Muscle layer of duodenum (tissue), 2 donors: Measurements from ENCODE around the gene KCNA10.

ENCODE experiments used
- H3K27ac ChIP-seq: one replicate; pipeline ENCODE4 v1.7.0; 2013; ENCODE audit warnings: mild to moderate bottlenecking, low read length
- H3K27me3 ChIP-seq: one replicate; pipeline ENCODE4 v1.7.0; 2013; ENCODE audit warnings: low read depth, mild to moderate bottlenecking, control low read depth, low read length
- H3K36me3 ChIP-seq, 2 donors: one replicate each; pipeline ENCODE4 v1.7.0; 2013; ENCODE audit warnings: low read length in 2 of 2, control low read depth in 1 of 2, mild to moderate bottlenecking in 1 of 2; ENCODE audit not compliant: insufficient read depth in 2 of 2, control insufficient read depth in 1 of 2
- H3K4me1 ChIP-seq, 2 donors: one replicate each; pipeline ENCODE4 v1.7.0; 2013; ENCODE audit warnings: low read length in 2 of 2, mild to moderate bottlenecking in 2 of 2, control low read depth in 1 of 2, moderate library complexity in 1 of 2; ENCODE audit not compliant: insufficient read depth in 2 of 2, control insufficient read depth in 1 of 2
- H3K4me3 ChIP-seq, 2 donors: one replicate each; pipeline ENCODE4 v1.7.0; 2013; ENCODE audit warnings: low read length in 2 of 2, low read depth in 1 of 2, mild to moderate bottlenecking in 1 of 2
- H3K9me3 ChIP-seq, 2 donors: one replicate each; pipeline ENCODE4 v1.7.0; 2013; ENCODE audit warnings: low read length in 2 of 2, control low read depth in 1 of 2, mild to moderate bottlenecking in 1 of 2; ENCODE audit not compliant: control insufficient read depth in 1 of 2
- donor health status: healthy.

KCNA10 gene

GRCh38 chr1:110509655-110510054 lies 9.3 kb downstream of the KCNA10 start:
- Histone ChIP-seq H3K4me3 (no peak overlapping the region), H3K9me3 (no peaks in the 10 kb centered on the region), H3K27me3 (peaks cover 5% of the 10 kb centered on the region), H3K36me3 (no peaks in the 10 kb centered on the region), H3K27ac (no peak overlapping the region), H3K4me1 (no peaks in the 10 kb centered on the region)

GRCh38 chr1:110508028-110508940 lies 10.7 kb downstream of the KCNA10 start:
- Histone ChIP-seq H3K36me3 (no peaks in the 10 kb centered on the region), H3K4me3 (no peak overlapping the region), H3K9me3 (no peaks in the 10 kb centered on the region), H3K27ac (no peak overlapping the region), H3K27me3 (peaks cover 5% of the 10 kb centered on the region), H3K4me1 (no peaks in the 10 kb centered on the region)

- Histone ChIP-seq H3K4me3 (no peak overlapping the region), H3K4me1 (no peaks in the 10 kb centered on the region), H3K27me3 (peaks cover 5% of the 10 kb centered on the region), H3K9me3 (no peaks in the 10 kb centered on the region), H3K36me3 (no peaks in the 10 kb centered on the region), H3K27ac (no peak overlapping the region)
Observed at GRCh38 chr1:110506541-110506940, 12.4 kb downstream of the KCNA10 start.

- no peak overlapping the region for H3K27ac ChIP-seq
- H3K36me3 ChIP-seq, result no peaks in the 10 kb centered on the region
- no peaks in the 10 kb centered on the region for H3K9me3 ChIP-seq
- H3K4me1 ChIP-seq, result no peaks in the 10 kb centered on the region
- H3K4me3 ChIP-seq, result no peak overlapping the region
- peaks cover 4% of the 10 kb centered on the region for H3K27me3 ChIP-seq
Observed at GRCh38 chr1:110505596-110505995, 13.4 kb downstream of the KCNA10 start.

- Histone ChIP-seq H3K27ac (no peak overlapping the region), H3K4me3 (no peak overlapping the region), H3K9me3 (no peaks in the 10 kb centered on the region), H3K4me1 (no peaks in the 10 kb centered on the region), H3K36me3 (no peaks in the 10 kb centered on the region), H3K27me3 (no peaks in the 10 kb centered on the region)
Observed at GRCh38 chr1:110504226-110504625, 14.7 kb downstream of the KCNA10 start.

GRCh38 chr1:110503471-110503870 lies 15.5 kb downstream of the KCNA10 start:
- Histone ChIP-seq H3K27me3 (no peaks in the 10 kb centered on the region), H3K4me3 (no peak overlapping the region), H3K4me1 (no peaks in the 10 kb centered on the region), H3K36me3 (no peaks in the 10 kb centered on the region), H3K27ac (no peak overlapping the region), H3K9me3 (no peaks in the 10 kb centered on the region)

- no peaks in the 10 kb centered on the region for H3K27me3 ChIP-seq
- H3K4me3 ChIP-seq, result no peak overlapping the region
- H3K4me1 ChIP-seq, result no peaks in the 10 kb centered on the region
- H3K9me3 ChIP-seq, result no peaks in the 10 kb centered on the region
- H3K27ac ChIP-seq, result no peak overlapping the region
- no peaks in the 10 kb centered on the region for H3K36me3 ChIP-seq
Observed at GRCh38 chr1:110502402-110503151, 16.4 kb downstream of the KCNA10 start.

GRCh38 chr1:110501488-110502132 lies 17.4 kb downstream of the KCNA10 start:
- Histone ChIP-seq H3K27ac (no peak overlapping the region), H3K4me1 (no peaks in the 10 kb centered on the region), H3K27me3 (no peaks in the 10 kb centered on the region), H3K9me3 (no peaks in the 10 kb centered on the region), H3K36me3 (no peaks in the 10 kb centered on the region), H3K4me3 (no peak overlapping the region)

- no peak overlapping the region for H3K4me3 ChIP-seq
- H3K27me3 ChIP-seq, result no peaks in the 10 kb centered on the region
- H3K36me3 ChIP-seq, result no peaks in the 10 kb centered on the region
- H3K4me1 ChIP-seq, result no peaks in the 10 kb centered on the region
- H3K27ac ChIP-seq, result no peak overlapping the region
- no peaks in the 10 kb centered on the region for H3K9me3 ChIP-seq
Observed at GRCh38 chr1:110498270-110498669, 20.7 kb downstream of the KCNA10 start.

- no peak overlapping the region for H3K4me3 ChIP-seq
- H3K27ac ChIP-seq, result no peak overlapping the region
- no peaks in the 10 kb centered on the region for H3K9me3 ChIP-seq
- H3K4me1 ChIP-seq, result no peaks in the 10 kb centered on the region
- H3K27me3 ChIP-seq, result no peaks in the 10 kb centered on the region
- H3K36me3 ChIP-seq, result no peaks in the 10 kb centered on the region
Observed at GRCh38 chr1:110495926-110496600, 22.9 kb downstream of the KCNA10 start.
